ENCODE measurements around the gene ABHD3. TPM values are rescaled to one million over a fixed set of nuclear protein-coding genes. Genes with fewer than 3 reads are reported as not detected.
"Not testable (repeated sequence)": the region's sequence is repeated elsewhere in the genome, so short reads cannot be mapped to it uniquely, and the experiment has no call there.

The ABHD3 gene
- total and polyA plus RNA-seq, 9 donors = 6.9 to 13.8 (median 9.3) TPM

DNA sequence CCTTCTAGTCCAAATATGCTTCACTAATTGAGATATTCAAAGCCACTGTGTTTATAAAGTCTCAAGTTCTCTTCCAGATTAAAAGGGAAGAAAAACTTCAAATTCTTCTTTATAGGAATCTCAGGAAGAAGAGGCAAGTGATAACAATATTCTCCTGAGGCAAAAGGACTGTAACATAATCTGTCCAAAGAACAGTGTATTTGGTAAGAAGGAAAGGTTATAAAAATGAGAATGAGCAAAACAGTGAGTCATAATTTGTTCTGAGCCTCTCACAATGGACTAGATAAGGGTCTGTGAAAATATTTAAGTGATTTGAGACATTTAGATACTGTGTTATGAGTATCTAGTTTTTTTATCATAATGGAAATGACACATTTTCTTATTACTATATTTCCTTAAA lies 48.2 kb downstream of the ABHD3 start:
- Histone ChIP-seq H3K4me3 (ENCODE audit: low read length) (no peak overlapping the region), H3K4me1 (ENCODE audit: control insufficient read depth, insufficient read depth, low read length) (no peaks in the 10 kb centered on the region), H3K36me3 (ENCODE audit: control insufficient read depth, insufficient read depth, low read length) (no peaks in the 10 kb centered on the region), H3K27me3 (ENCODE audit: control insufficient read depth, insufficient read depth, low read length) (no peaks in the 10 kb centered on the region), H3K27ac (ENCODE audit: low read length) (no peak overlapping the region), H3K9me3 (replicated peaks; ENCODE audit: control insufficient read depth, low read depth, low read length) (no peaks in the 10 kb centered on the region)
- DNase-seq = no peak

DNA sequence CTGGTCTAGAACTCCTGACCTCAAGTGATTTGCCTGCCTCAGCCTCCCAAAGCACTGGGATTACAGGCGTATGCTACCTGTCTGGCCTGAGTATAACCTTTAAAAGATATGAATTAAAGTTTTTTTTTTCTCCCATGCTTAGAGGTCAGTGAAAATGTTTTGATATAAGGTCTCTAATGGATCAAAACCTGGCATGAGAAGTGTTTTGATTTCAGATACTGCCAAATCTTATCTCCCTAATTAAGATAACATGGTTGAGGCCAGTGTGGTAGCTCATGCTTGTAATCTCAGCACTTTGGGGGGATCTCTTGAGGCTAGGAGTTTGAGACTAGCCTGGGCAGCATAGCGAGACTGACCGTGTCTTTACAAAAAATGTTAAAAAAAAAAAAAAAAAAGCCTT lies 51.2 kb downstream of the ABHD3 start:
- no peak overlapping the region for H3K27ac ChIP-seq (ENCODE audit: low read length)
- no peaks in the 10 kb centered on the region for H3K36me3 ChIP-seq (ENCODE audit: control insufficient read depth, insufficient read depth, low read length)
- H3K27me3 ChIP-seq (ENCODE audit: control insufficient read depth, insufficient read depth, low read length) = no peaks in the 10 kb centered on the region
- DNase-seq = no peak
- no peaks in the 10 kb centered on the region for H3K9me3 ChIP-seq (replicated peaks; ENCODE audit: control insufficient read depth, low read depth, low read length)
- no peak overlapping the region for H3K4me3 ChIP-seq (ENCODE audit: low read length)
- no CpG with 5 or more reads among the region's 3 CpGs for WGBS (ENCODE audit: insufficient coverage)
- H3K4me1 ChIP-seq (ENCODE audit: control insufficient read depth, insufficient read depth, low read length) = no peaks in the 10 kb centered on the region

DNA sequence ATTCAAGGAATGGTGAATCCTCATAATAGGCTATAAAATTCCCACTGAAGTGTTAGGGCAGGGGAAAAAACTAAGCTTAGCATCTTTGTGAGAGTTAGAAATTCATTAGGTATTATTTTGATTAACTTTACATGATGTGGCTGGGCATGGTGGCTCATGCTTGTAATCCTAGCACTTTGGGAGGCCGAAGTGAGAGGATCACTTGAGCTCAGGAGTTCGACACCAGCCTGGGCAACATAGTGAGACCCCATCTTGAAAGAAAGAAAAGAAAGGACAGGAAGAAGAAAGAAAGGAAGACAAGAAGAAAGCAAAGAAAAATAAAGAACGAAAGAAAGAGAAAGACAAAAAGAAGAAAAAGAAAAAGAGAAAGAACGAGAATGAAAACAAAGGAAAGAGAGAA lies 52.5 kb downstream of the ABHD3 start:
- Histone ChIP-seq H3K27me3 (ENCODE audit: control insufficient read depth, insufficient read depth, low read length) (no peaks in the 10 kb centered on the region), H3K4me3 (ENCODE audit: low read length) (no peak overlapping the region), H3K27ac (ENCODE audit: low read length) (no peak overlapping the region), H3K36me3 (ENCODE audit: control insufficient read depth, insufficient read depth, low read length) (no peaks in the 10 kb centered on the region), H3K9me3 (replicated peaks; ENCODE audit: control insufficient read depth, low read depth, low read length) (no peaks in the 10 kb centered on the region), H3K4me1 (ENCODE audit: control insufficient read depth, insufficient read depth, low read length) (no peaks in the 10 kb centered on the region)
- WGBS (ENCODE audit: insufficient coverage) = 94% methylated on average over 4 of the region's 4 CpGs
- no peak for DNase-seq

DNA sequence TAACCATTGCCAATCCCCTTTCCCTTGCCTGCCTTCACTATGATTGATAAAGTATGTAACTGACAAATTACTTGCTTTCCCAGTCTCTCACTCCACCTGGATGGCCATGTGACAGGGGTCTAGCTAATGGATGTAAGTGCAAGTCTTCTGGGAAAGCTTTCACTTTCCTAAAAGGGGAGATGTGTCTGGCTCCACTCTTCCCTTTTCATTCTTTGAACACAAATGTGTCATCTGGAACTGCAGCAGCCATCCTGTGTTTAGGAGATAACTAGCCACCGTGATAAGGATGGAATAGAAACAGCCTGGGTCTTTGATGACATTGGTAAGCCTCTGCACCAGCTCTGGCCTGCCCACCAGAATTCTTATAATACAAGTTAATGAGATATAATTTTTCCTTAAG lies 54.3 kb downstream of the ABHD3 start:
- no peak for DNase-seq
- Histone ChIP-seq H3K9me3 (replicated peaks; ENCODE audit: control insufficient read depth, low read depth, low read length) (no peaks in the 10 kb centered on the region), H3K27ac (ENCODE audit: low read length) (no peak overlapping the region), H3K4me3 (ENCODE audit: low read length) (no peak overlapping the region), H3K4me1 (ENCODE audit: control insufficient read depth, insufficient read depth, low read length) (no peaks in the 10 kb centered on the region), H3K36me3 (ENCODE audit: control insufficient read depth, insufficient read depth, low read length) (no peaks in the 10 kb centered on the region), H3K27me3 (ENCODE audit: control insufficient read depth, insufficient read depth, low read length) (no peaks in the 10 kb centered on the region)
- WGBS (ENCODE audit: insufficient coverage) = no CpG with 5 or more reads among the region's 1 CpG

DNA sequence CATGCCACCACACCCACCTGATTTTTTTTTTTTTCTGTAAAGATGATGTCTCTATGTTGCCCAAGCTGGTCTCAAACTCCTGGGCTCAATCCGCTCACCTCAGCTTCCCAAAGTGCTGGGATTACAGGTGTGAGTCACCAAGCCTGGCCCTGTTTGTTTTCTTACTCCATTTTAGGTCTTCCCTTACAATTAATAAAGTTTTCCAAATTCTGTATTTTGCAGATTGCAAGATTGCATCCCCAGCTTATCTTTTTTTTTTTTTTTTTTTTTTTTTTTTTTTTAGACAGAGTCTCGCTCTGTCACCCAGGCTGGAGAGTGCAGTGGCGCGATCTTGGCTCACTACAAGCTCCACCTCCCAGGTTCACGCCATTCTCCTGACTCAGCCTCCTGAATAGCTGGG lies 64.2 kb downstream of the ABHD3 start:
- H3K27ac ChIP-seq (ENCODE audit: low read length); H3K36me3 ChIP-seq (ENCODE audit: control insufficient read depth, insufficient read depth, low read length); H3K4me3 ChIP-seq (ENCODE audit: low read length); H3K27me3 ChIP-seq (ENCODE audit: control insufficient read depth, insufficient read depth, low read length); H3K9me3 ChIP-seq (replicated peaks; ENCODE audit: control insufficient read depth, low read depth, low read length); H3K4me1 ChIP-seq (ENCODE audit: control insufficient read depth, insufficient read depth, low read length); DNase-seq: not testable (repeated sequence)
- no CpG with 5 or more reads among the region's 5 CpGs for WGBS (ENCODE audit: insufficient coverage)

DNA sequence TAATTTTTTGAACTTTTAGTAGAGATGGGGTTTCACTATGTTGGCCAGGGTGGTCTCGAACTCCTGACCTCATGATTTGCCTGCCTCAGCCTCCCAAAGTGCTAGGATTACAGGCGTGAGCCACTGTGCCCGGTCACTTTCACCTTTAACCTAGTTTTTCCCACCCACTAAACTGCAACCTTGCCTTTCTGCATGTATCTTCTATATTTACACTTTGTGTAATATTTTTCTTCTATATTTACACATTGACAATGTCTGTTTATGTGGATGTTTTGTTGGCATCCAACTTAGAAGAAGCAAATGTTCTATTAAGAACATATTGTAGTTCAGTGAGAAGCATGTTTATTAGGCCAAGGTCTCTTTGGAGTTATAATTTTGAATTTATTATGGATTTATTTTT lies 65.8 kb downstream of the ABHD3 start:
- Histone ChIP-seq H3K27me3 (ENCODE audit: control insufficient read depth, insufficient read depth, low read length) (no peaks in the 10 kb centered on the region), H3K27ac (ENCODE audit: low read length) (no peak overlapping the region), H3K4me1 (ENCODE audit: control insufficient read depth, insufficient read depth, low read length) (no peaks in the 10 kb centered on the region), H3K9me3 (replicated peaks; ENCODE audit: control insufficient read depth, low read depth, low read length) (no peaks in the 10 kb centered on the region), H3K4me3 (ENCODE audit: low read length) (no peak overlapping the region), H3K36me3 (ENCODE audit: control insufficient read depth, insufficient read depth, low read length) (peaks cover 4% of the 10 kb centered on the region)
- 100% methylated on average over 1 of the region's 3 CpGs for WGBS (ENCODE audit: insufficient coverage)
- no peak for DNase-seq

DNA sequence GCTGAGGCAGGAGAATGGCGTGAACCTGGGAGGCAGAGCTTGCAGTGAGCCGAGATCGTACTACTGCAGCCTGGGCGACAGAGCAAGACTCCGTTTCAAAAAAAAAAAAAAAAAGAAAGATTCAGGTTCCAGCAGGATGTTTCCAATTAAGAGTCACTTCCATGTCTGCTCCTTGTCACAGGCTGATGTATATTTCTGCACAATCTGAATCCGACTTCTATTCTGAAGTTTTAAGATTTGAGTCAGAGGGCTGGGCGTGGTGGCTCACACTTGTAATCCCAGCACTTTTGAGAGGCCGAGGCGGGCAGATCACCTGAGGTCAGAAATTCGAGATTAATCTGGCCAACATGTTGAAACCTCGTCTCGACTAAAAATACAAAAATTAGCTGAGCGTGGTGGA lies 67.8 kb downstream of the ABHD3 start:
- no peaks in the 10 kb centered on the region for H3K27me3 ChIP-seq (ENCODE audit: control insufficient read depth, insufficient read depth, low read length)
- H3K4me1 ChIP-seq (ENCODE audit: control insufficient read depth, insufficient read depth, low read length) = no peaks in the 10 kb centered on the region
- H3K27ac ChIP-seq (ENCODE audit: low read length) = no peak overlapping the region
- H3K4me3 ChIP-seq (ENCODE audit: low read length) = no peak overlapping the region
- H3K9me3 ChIP-seq (replicated peaks; ENCODE audit: control insufficient read depth, low read depth, low read length) = no peaks in the 10 kb centered on the region
- 70% methylated on average over 11 of the region's 13 CpGs for WGBS (ENCODE audit: insufficient coverage)
- peaks cover 9% of the 10 kb centered on the region for H3K36me3 ChIP-seq (ENCODE audit: control insufficient read depth, insufficient read depth, low read length)
- no peak for DNase-seq

DNA sequence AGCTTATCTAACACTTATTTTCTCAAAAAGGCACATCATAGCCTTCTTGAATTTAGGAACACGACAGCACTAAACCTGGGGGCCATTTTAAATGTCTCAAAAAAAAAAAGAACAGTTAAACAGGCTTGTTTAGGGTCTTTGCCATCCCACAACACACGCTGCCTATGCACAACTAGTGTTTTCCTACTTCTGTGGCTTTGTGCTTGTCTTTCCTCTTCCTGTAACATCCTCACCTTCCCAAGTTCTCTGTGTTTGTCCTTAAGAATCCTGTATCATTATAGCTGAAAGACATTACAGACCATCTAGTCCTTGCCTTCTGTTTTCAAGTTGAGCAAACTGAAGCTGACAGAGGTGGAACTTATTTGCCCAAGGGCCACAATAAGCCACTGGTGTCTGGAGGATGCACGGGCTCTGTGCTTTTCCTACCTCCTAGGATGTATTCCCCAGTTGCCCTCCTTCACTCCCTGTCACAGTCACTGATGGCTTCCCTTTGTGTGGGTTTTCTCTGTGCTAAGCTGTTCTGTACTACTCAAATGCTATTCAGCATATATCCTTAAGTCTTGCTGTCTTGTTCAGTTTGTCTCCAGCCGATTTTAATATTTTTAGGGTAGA lies 69.9 kb downstream of the ABHD3 start:
- WGBS (ENCODE audit: insufficient coverage) = 89% methylated on average over 1 of the region's 4 CpGs

DNA sequence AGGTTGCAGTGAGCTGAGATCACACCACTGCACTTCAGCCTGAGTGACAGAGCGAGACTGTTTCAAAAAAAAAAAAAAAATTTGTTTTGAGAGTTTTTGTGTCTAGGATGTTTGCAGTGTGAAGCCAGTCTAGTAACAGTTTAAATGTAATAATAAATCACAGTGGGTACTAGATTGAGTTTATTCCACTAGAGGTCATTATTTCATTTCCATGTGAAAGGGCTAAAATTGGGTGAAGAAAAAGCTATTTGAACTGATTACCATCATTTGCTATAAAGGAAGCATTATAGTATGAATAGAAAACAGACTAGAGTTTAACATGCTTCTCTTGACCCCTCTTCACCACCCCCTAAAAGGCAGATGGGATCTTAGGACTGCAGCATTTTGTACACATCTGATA lies 72.2 kb downstream of the ABHD3 start:
- WGBS (ENCODE audit: insufficient coverage) = no CpG with 5 or more reads among the region's 1 CpG
- Histone ChIP-seq H3K27me3 (ENCODE audit: control insufficient read depth, insufficient read depth, low read length) (no peaks in the 10 kb centered on the region), H3K4me1 (ENCODE audit: control insufficient read depth, insufficient read depth, low read length) (no peaks in the 10 kb centered on the region)

More for the DNA sequence above, 69.9 kb downstream of the ABHD3 start:
- no peaks in the 10 kb centered on the region for H3K27me3 ChIP-seq (ENCODE audit: control insufficient read depth, insufficient read depth, low read length)
- no peaks in the 10 kb centered on the region for H3K4me1 ChIP-seq (ENCODE audit: control insufficient read depth, insufficient read depth, low read length)
- no peak overlapping the region for H3K4me3 ChIP-seq (ENCODE audit: low read length)
- no peaks in the 10 kb centered on the region for H3K9me3 ChIP-seq (replicated peaks; ENCODE audit: control insufficient read depth, low read depth, low read length)
- peaks cover 16% of the 10 kb centered on the region for H3K36me3 ChIP-seq (ENCODE audit: control insufficient read depth, insufficient read depth, low read length)
- H3K27ac ChIP-seq (ENCODE audit: low read length) = no peak overlapping the region
- no peak for DNase-seq

DNA sequence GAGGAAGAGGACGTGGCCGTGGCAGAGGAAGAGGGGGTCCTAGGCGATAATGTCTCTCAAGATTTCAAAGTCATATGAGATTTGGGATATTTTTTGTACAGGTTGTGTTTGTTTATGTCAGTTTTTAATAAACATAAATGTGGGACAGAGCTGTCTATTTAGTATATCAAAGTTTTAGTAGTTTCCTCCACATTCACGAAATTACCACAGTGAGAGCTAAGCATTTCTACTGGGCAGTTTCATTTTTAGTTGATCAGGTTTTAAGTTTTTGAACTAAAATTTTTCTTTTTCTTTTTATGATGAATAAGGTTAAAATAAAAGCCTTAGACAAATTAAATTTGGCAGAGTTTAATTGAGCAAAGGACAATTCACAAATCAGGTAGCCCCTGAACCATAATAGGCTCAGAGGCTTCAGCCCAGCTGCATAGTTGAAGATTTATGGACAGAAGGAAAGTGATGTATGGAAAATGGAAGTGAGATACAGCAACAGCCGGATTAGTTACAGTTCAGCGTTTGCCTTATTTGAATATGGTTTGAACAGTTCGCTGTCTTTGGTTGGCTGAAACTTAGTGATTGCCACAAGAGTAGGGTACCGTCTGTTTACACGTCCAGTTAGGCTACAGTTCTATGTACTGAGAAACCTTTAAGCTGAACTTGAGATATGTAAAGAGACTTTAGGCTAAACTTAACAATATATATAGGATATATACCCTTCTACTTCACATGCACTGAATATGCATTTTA lies 75.3 kb downstream of the ABHD3 start:
- no peak for DNase-seq
- no peaks in the 10 kb centered on the region for H3K9me3 ChIP-seq (replicated peaks; ENCODE audit: control insufficient read depth, low read depth, low read length)
- no peaks in the 10 kb centered on the region for H3K4me1 ChIP-seq (ENCODE audit: control insufficient read depth, insufficient read depth, low read length)
- peaks cover 35% of the 10 kb centered on the region for H3K36me3 ChIP-seq (ENCODE audit: control insufficient read depth, insufficient read depth, low read length)
- H3K4me3 ChIP-seq (ENCODE audit: low read length) = no peak overlapping the region
- 85% methylated on average over 6 of the region's 9 CpGs for WGBS (ENCODE audit: insufficient coverage)
- no peaks in the 10 kb centered on the region for H3K27me3 ChIP-seq (ENCODE audit: control insufficient read depth, insufficient read depth, low read length)
- H3K27ac ChIP-seq (ENCODE audit: low read length) = no peak overlapping the region

More for the DNA sequence above, 72.2 kb downstream of the ABHD3 start:
- no peaks in the 10 kb centered on the region for H3K9me3 ChIP-seq (replicated peaks; ENCODE audit: control insufficient read depth, low read depth, low read length)
- H3K36me3 ChIP-seq (ENCODE audit: control insufficient read depth, insufficient read depth, low read length) = peaks cover 24% of the 10 kb centered on the region
- H3K27ac ChIP-seq (ENCODE audit: low read length) = no peak overlapping the region
- H3K4me3 ChIP-seq (ENCODE audit: low read length) = no peak overlapping the region
- no peak for DNase-seq

Data from muscle of leg (tissue), 11 donors.